Effector memory CD8-positive, alpha-beta T cell (primary cell): ENCODE measurements around the gene FCHO1.

Experiments
- ATAC-seq: fragments of 150-1000 bp; cut with Tn5 transposase; replicated peaks from 2 replicates; pipeline ENCODE4 v1.10.0; 2021; ENCODE audit warnings: mild to moderate bottlenecking, moderate library complexity
- DNase-seq, 3 experiments: peaks; one replicate each; pipeline ENCODE4 v3.0.0; 2021
- H3K27ac Mint-ChIP-seq, 2 donors: one replicate each; pipeline ENCODE4 v1.8.0; 2022; ENCODE audit warnings: mild to moderate bottlenecking in 2 of 2, mixed read lengths in 2 of 2, moderate library complexity in 2 of 2
- H3K27me3 Mint-ChIP-seq, 2 donors: one replicate each; pipeline ENCODE4 v1.8.0; 2022; ENCODE audit warnings: mixed read lengths in 2 of 2
- H3K36me3 Mint-ChIP-seq: one replicate; pipeline ENCODE4 v1.8.0; 2022; ENCODE audit warnings: mild to moderate bottlenecking, moderate library complexity, mixed read lengths; ENCODE audit not compliant: insufficient read depth
- H3K4me1 Mint-ChIP-seq, 2 donors: one replicate each; pipeline ENCODE4 v1.8.0; 2022; ENCODE audit warnings: low read depth in 2 of 2, mixed read lengths in 2 of 2
- H3K4me3 Mint-ChIP-seq, 2 donors: one replicate each; pipeline ENCODE4 v1.8.0; 2022; ENCODE audit warnings: mild to moderate bottlenecking in 2 of 2, mixed read lengths in 2 of 2, moderate library complexity in 2 of 2
- H3K9me3 Mint-ChIP-seq, 2 donors: one replicate each; pipeline ENCODE4 v1.8.0; 2022; ENCODE audit warnings: mixed read lengths in 2 of 2
- total RNA-seq, 9 experiments: gene quantifications; one replicate each; lab custom pipeline; 2026; lab: John Stamatoyannopoulos, UW

FCHO1 gene, protein sequence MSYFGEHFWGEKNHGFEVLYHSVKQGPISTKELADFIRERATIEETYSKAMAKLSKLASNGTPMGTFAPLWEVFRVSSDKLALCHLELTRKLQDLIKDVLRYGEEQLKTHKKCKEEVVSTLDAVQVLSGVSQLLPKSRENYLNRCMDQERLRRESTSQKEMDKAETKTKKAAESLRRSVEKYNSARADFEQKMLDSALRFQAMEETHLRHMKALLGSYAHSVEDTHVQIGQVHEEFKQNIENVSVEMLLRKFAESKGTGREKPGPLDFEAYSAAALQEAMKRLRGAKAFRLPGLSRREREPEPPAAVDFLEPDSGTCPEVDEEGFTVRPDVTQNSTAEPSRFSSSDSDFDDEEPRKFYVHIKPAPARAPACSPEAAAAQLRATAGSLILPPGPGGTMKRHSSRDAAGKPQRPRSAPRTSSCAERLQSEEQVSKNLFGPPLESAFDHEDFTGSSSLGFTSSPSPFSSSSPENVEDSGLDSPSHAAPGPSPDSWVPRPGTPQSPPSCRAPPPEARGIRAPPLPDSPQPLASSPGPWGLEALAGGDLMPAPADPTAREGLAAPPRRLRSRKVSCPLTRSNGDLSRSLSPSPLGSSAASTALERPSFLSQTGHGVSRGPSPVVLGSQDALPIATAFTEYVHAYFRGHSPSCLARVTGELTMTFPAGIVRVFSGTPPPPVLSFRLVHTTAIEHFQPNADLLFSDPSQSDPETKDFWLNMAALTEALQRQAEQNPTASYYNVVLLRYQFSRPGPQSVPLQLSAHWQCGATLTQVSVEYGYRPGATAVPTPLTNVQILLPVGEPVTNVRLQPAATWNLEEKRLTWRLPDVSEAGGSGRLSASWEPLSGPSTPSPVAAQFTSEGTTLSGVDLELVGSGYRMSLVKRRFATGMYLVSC
- 48.4 to 99.5 (median 61.6) reads per million in 9 experiments for total RNA-seq

DNA sequence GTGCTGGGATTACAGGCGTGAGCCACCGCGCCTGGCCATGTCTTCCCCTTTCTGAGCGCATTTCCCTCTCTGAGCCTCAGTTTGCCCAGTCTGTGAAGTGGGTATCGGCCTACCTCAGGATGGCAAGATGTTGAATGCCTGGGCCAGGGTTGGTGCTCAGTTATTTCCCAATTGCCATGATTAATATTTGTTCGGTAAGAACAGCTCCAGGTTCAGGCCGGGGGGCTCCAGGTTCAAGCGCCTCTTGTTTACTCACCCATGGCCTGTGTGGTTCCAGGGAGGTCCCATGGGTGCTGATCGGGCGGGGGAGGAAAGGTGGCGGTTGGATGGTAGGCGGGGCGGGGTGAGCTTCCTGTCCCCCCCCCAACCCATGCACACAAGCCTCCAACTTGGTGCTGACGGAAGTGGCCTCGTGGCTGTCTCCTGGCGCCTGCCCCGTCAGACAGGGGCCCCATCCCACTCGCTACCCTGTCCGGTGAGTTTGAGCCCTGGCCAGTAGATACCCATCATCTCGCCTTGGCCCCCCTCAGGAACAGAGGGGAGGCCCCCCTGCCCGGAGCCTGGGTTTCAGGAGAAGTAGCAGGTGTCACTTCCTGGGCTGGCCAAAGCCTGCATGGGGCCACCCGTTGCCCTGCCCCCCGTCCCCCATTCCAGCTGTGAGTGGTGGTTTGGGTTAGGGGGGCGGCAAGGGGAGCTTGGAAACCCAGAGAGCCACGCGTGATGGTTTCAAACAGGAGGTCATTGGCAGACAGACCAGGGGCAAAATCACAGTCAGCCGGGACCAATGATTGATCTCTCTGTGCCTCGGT is at the start of gene FCHO1:
TSS of gene FCHO1 (plus strand) at position 375 of the 809 bp plus-strand sequence. CDS start 3,688 bp downstream, outside the sequence.
- Mint-ChIP-seq H3K27ac (peak within 1 kb of the TSS; percentile 97 to 98), H3K27me3 (no peaks in the 10 kb centered on the region), H3K4me1 (peaks cover 44 to 50% of the 10 kb centered on the region in 2 donors), H3K9me3 (no peaks in the 10 kb centered on the region), H3K36me3 (peaks cover 21% of the 10 kb centered on the region), H3K4me3 (peak within 1 kb of the TSS; percentile 92 to 96)
- ATAC-seq (peak; percentile 76), DNase-seq (peak; percentile 79 to 83 (median 80))

DNA sequence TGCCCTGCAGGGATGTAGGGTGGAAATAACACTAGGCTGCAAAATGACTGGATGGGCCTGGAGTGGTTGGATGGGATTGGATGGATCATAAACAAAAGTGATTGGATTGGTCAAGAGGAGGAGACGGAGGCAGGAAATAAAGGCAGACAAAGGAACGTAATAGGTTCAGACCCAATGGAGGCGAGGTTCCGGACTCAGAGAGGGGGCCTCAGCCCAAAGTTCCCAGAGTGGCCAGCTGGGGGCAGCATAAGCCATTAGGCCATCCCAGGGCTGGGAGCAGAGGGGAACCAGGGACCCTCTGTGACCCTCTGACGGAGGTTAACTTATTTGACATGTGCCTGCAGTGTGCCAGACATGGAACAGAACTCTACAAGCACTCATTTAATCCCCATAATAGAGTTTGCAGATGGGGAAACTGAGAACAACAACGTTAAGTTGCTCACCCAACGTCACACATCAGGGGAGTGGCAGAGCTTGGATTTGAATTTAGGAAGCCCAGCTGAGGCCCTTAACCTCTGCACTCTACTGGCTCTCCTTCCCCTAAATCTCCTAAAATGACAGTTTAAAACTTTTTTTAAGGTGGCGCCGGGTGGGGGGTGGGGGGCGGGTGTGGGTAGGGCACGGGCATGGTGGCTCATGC is 47.3 kb upstream of the FCHO1 start:
- no peaks in the 10 kb centered on the region for H3K9me3 Mint-ChIP-seq
- no peak overlapping the region for H3K27ac Mint-ChIP-seq
- no peaks in the 10 kb centered on the region for H3K36me3 Mint-ChIP-seq
- peak; percentile 70 to 77 (median 71) for DNase-seq
- no peak overlapping the region for H3K4me3 Mint-ChIP-seq
- no peaks in the 10 kb centered on the region for H3K4me1 Mint-ChIP-seq
- peak; percentile 98 for ATAC-seq
- H3K27me3 Mint-ChIP-seq = peaks cover 15 to 20% of the 10 kb centered on the region in 2 donors

DNA sequence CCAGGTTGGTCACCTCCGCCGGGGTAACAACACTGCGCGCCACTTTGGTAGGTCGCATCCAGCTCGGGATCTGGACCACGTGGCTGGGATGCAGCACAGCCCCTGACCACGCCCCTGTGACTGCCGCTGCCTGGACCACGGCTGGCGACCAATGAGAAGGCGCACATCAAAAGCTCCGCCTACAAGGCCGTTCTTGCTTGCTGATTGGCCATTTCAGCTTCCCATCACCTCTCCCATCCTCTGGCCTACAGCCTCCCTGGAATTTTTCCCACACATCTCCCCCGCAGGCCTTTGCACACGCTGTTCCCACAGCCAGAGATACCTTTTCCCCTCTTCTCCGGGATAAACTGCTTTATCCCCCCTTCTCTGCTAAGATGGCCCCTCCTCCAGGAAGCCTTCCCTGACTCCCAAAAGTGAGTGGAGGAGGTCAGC is 44.5 kb upstream of the FCHO1 start:
- ATAC-seq (no peak), DNase-seq (no peak)
- Mint-ChIP-seq H3K27ac (no peak overlapping the region), H3K4me1 (no peaks in the 10 kb centered on the region), H3K4me3 (no peak overlapping the region), H3K36me3 (no peaks in the 10 kb centered on the region), H3K9me3 (no peaks in the 10 kb centered on the region), H3K27me3 (no peaks in the 10 kb centered on the region)

DNA sequence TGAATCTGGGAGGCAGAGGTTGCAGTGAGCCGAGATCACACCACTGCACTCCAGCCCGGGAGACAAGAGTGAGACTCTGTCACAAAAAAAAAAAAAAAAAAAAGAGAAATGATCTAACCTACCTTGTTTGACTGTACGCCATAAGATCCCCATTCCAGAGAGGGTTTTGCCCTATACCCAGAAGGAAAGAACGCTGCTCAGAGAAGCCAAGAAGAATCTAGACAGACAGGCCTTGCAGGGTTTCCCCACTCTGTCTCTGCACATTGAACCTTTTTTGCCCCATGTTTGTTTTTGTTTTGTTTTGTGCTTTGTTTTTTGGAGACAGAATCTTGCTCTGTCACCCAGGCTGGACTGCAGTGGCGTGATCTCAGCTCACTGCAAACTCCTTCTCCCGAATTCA is 39.4 kb upstream of the FCHO1 start:
- H3K4me3 Mint-ChIP-seq = no peak overlapping the region
- ATAC-seq = no peak
- no peaks in the 10 kb centered on the region for H3K4me1 Mint-ChIP-seq

DNA sequence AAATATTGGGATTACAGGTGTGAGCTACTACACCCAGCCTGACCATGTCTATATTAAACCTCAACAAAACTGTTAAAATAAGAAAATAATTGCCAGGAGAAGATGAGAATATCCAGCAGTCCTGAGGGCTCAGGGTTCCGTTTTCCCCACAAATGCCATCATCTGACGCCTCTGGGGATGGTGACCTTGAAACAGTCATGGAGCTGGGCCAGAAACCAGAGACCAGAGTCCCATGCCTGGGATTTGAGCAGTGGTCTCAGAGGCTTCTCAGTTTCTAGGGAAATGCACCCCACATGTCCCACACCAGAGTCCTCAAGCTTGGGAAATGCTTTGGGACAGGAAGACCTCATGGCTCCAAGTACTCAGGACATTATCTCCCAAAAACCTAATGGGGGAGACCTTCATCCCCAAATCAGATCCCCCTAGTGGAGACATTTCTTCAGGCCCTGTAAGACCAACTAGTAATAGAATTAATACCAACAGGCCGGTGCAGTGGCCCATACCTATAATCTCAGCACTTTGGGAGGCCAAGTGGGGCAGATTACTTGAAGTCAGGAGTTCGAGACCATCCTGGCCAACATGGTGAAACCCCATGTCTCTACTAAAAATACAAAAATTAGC is 34.9 kb upstream of the FCHO1 start:
- no peak overlapping the region for H3K4me3 Mint-ChIP-seq
- peaks cover 23 to 27% of the 10 kb centered on the region in 2 donors for H3K4me1 Mint-ChIP-seq
- ATAC-seq (no peak), DNase-seq (no peak)
- H3K27ac Mint-ChIP-seq = no peak overlapping the region
- no peaks in the 10 kb centered on the region for H3K9me3 Mint-ChIP-seq
- no peaks in the 10 kb centered on the region for H3K27me3 Mint-ChIP-seq
- H3K36me3 Mint-ChIP-seq = no peaks in the 10 kb centered on the region

More for the DNA sequence above, 39.4 kb upstream of the FCHO1 start:
- no peak for DNase-seq
- no peaks in the 10 kb centered on the region for H3K36me3 Mint-ChIP-seq
- no peaks in the 10 kb centered on the region for H3K27me3 Mint-ChIP-seq
- no peak overlapping the region for H3K27ac Mint-ChIP-seq
- no peaks in the 10 kb centered on the region for H3K9me3 Mint-ChIP-seq

DNA sequence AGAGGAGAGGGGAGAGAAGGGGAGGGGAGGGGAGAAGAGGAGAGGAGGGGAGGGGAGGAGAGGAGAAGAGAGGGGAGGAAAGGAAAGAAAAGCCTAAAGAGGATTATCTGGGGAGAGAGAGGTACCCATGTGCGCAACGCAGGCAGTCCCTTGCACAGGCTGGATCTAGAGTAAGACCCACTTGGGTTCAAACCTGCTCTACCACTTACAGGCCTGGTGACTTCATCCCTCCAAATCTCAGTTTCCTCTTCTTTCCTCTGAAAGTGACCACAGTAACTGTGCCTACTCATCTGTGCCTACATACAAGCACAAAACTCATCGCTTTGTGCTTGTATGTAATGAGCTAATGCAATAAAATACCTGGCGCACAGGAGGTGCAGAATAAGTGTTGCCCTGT is 32.7 kb upstream of the FCHO1 start:
- Mint-ChIP-seq H3K4me1 (peaks cover 29 to 34% of the 10 kb centered on the region in 2 donors), H3K36me3 (peaks cover 6% of the 10 kb centered on the region), H3K27ac (peak overlapping the region; percentile 83 to 92), H3K4me3 (peak overlapping the region; percentile 82 to 93), H3K9me3 (no peaks in the 10 kb centered on the region), H3K27me3 (no peaks in the 10 kb centered on the region)
- no peak for ATAC-seq
- no peak for DNase-seq

DNA sequence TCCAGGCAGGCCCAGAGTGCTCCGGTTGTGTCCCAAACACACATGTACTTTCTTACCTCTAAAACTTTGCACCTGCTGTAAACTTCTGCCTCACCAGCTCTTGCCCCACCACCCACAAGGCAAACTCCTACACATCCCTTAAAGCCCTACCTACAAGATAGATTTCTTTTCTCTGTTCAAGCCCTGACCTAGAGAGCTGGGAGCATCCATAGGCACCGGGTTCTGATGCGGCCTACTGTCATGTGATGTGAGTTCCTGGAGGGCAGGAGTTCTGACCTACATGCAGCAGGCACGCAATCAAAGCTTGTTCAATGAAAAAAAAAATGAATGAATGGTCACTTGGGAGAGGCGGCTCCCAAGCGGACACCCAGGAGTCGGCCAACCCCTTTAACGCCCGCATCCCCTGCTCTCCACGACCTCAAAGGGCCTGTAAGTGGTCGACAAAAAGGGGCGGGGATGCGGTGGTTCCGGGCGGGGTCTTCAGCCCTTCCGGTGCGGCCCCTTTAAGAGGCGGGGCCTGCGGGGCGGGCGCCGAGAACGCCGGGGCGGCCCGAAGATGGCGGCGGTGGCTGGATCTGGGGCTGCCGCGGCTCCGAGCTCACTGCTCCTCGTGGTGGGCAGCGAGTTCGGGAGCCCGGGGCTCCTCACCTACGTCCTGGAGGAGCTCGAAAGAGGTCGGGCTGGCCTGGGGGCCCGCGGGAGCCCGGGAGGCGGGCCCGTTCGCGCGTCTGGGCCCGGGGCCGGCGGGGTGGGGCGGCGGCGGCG is 32.1 kb upstream of the FCHO1 start, which contains the start of gene MAP1S:
TSS of gene MAP1S (plus strand) at position 534 of the 765 bp plus-strand sequence. CDS start at position 557, 23 bp downstream.
- Mint-ChIP-seq H3K4me1 (peaks cover 29 to 34% of the 10 kb centered on the region in 2 donors), H3K36me3 (peaks cover 9% of the 10 kb centered on the region), H3K4me3 (peak within 1 kb of the TSS; percentile 82 to 93), H3K27ac (peak within 1 kb of the TSS; percentile 89 to 92), H3K9me3 (no peaks in the 10 kb centered on the region), H3K27me3 (no peaks in the 10 kb centered on the region)
- ATAC-seq = peak; percentile 89
- DNase-seq = peak; percentile 41 to 46 (median 42)

DNA sequence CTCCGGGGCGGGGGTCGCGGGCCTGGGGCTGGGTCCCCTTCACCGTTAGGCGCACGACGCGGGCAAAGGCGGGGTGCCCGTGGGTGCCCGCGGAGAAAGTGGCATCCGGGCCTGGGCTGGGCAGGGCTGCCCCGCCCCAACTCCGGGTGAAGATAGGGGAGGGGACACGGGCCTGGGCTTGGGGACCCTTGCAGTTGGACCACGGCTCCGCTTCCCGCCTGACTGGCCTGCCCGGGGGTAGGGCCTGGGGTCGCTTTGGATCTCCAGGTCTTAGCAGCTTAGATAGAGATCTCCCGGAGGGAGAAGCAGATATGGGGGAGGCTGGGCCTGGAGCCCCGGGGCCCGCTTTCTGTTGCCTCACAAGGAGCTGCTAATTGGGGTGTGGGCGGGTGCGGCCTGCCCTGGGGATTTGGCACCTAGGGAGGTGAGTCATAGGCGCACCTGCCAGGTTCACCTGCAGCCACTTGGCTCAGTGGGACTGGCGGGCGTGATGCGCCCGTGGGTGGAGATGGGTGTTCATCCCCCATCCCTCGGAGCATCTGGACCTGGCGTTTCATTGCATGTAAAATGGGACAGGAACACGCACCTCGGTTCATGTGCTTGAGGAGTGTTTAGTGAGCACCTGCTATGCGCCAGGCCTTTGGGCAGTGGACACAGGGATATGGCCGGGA is 31.4 kb upstream of the FCHO1 start:
- Mint-ChIP-seq H3K4me3 (peak overlapping the region; percentile 82 to 93), H3K27me3 (no peaks in the 10 kb centered on the region), H3K9me3 (no peaks in the 10 kb centered on the region), H3K36me3 (peaks cover 9% of the 10 kb centered on the region), H3K27ac (peak overlapping the region; percentile 89 to 92), H3K4me1 (peaks cover 29 to 37% of the 10 kb centered on the region in 2 donors)
- ATAC-seq = peak; percentile 51
- no peak for DNase-seq

DNA sequence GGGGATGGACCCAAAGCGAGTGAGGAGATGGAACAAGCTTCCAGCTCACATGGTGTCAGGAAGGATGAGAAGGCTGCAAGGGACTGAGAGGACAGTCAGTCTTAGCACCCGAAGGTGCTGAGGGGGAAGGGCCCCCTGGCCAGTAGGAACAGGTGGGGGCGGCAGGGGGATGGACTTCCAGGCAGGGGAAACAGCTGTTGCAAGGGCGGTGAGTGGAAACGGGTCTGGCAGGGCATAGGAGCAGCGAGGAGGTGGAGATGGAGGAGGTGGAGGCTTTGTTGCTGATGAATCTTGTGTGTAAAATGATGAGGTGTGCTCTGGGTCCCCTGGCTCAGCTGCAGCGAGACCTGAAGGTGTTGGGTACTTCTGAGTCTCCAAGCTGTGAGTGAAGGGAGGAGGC is 30.8 kb upstream of the FCHO1 start:
- peaks cover 32 to 41% of the 10 kb centered on the region in 2 donors for H3K4me1 Mint-ChIP-seq
- H3K4me3 Mint-ChIP-seq = peak overlapping the region; percentile 82 to 93
- peak overlapping the region; percentile 89 to 92 for H3K27ac Mint-ChIP-seq
- ATAC-seq (no peak), DNase-seq (no peak)
- H3K27me3 Mint-ChIP-seq = no peaks in the 10 kb centered on the region
- peaks cover 12% of the 10 kb centered on the region for H3K36me3 Mint-ChIP-seq
- no peaks in the 10 kb centered on the region for H3K9me3 Mint-ChIP-seq

DNA sequence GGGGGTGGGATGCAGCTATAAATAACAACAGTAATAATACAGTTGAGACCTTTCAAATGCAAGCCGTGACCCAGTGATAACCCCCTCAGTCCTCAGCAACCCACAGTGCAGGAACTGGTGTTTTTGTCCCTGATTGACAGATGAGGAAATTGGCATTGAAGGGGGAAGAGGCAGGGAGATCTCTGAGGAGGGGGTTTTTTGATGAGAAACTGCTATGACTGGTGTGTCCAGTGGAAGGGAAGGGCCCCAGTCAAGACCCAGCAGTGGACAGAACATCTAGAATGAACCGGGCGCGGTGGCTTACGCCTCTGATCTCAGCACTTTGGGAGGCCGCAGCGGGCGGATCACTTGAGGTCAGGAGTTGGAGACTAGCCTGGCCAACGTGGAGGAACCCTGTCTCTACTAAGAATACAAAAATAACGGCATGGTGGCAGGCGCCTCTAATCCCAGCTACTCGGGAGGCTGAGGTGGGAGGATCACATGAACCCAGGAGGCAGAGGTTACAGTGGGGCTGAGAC is 30.1 kb upstream of the FCHO1 start:
- H3K27me3 Mint-ChIP-seq = no peaks in the 10 kb centered on the region
- no peaks in the 10 kb centered on the region for H3K9me3 Mint-ChIP-seq
- H3K27ac Mint-ChIP-seq = peak overlapping the region; percentile 89 to 92
- H3K4me1 Mint-ChIP-seq = peaks cover 33 to 41% of the 10 kb centered on the region in 2 donors
- peaks cover 15% of the 10 kb centered on the region for H3K36me3 Mint-ChIP-seq
- ATAC-seq (no peak), DNase-seq (no peak)
- peak overlapping the region; percentile 82 to 93 for H3K4me3 Mint-ChIP-seq

DNA sequence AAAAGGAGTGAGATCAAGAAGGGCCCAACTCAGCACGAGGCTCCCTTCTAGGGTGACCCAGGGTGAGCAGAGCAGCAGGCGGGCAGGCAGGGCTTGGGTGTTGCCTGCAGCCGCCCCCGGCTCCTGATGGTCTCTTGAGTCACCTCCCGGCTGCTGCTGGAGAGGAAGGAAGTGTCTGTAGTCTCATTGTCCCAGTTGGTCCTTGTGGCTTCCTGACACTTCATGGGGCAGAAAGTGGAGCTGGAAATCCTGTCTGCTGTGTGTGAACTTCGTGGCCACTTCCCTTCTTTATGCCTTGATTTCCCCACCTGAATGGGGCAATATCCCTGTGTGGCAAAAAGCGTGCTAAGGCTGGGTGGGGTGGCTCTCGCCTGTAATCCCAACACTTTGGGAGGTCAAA is 29.5 kb upstream of the FCHO1 start:
- H3K36me3 Mint-ChIP-seq = peaks cover 19% of the 10 kb centered on the region
- H3K9me3 Mint-ChIP-seq = no peaks in the 10 kb centered on the region
- DNase-seq (no peak), ATAC-seq (no peak)
- H3K27ac Mint-ChIP-seq = peak overlapping the region; percentile 89 to 92
- peak overlapping the region; percentile 82 to 93 for H3K4me3 Mint-ChIP-seq
- peaks cover 33 to 41% of the 10 kb centered on the region in 2 donors for H3K4me1 Mint-ChIP-seq
- H3K27me3 Mint-ChIP-seq = no peaks in the 10 kb centered on the region
